Kidney (tissue), 14 donors: Measurements from ENCODE around the gene CAPN7. TPM values are rescaled to one million over a fixed set of nuclear protein-coding genes. Genes with fewer than 3 reads are reported as not detected.

Experiments
- DNase-seq, 5 donors: peaks; one replicate each; pipeline ENCODE4 v3.0.0-alpha.2; 2013 to 2020
- FAIRE-seq: peaks from 2 replicates; lab custom pipeline; 2012; peaks lifted over from hg19 to GRCh38; lab: Jason Lieb, UNC
- H3K27ac ChIP-seq, 2 donors: one replicate each; pipeline ENCODE4 v1.7.0; 2013; ENCODE audit warnings: low read depth in 2 of 2, low read length in 2 of 2, inconsistent platforms in 1 of 2
- H3K27me3 ChIP-seq: one replicate; pipeline ENCODE4 v1.7.1; 2013; ENCODE audit warnings: low read length, inconsistent platforms; ENCODE audit not compliant: control insufficient read depth, insufficient read depth
- H3K36me3 ChIP-seq, 3 donors: one replicate each; pipeline versions ENCODE4 v1.7.0 to v1.7.1; 2013; ENCODE audit warnings: low read length in 3 of 3, control low read depth in 1 of 3, inconsistent platforms in 1 of 3; ENCODE audit not compliant: insufficient read depth in 3 of 3, control insufficient read depth in 2 of 3
- H3K4me1 ChIP-seq, 3 donors: one replicate each; pipeline versions ENCODE4 v1.7.0 to v1.7.1; 2013; ENCODE audit warnings: low read length in 3 of 3, inconsistent platforms in 1 of 3, low read depth in 1 of 3; ENCODE audit not compliant: control insufficient read depth in 2 of 3, insufficient read depth in 2 of 3
- H3K4me3 ChIP-seq, 3 donors: one replicate each; pipeline versions ENCODE4 v1.7.0 to v1.8.1; 2013; ENCODE audit warnings: low read length in 3 of 3, control low read depth in 1 of 3, inconsistent platforms in 1 of 3
- H3K9ac ChIP-seq, 3 donors: one replicate each; pipeline versions ENCODE4 v1.7.0 to v1.7.1; 2013; ENCODE audit warnings: low read length in 3 of 3, control low read depth in 1 of 3, inconsistent platforms in 1 of 3
- H3K9me3 ChIP-seq, 3 donors: one replicate each; pipeline versions ENCODE4 v1.7.0 to v1.7.1; 2013; ENCODE audit warnings: low read length in 3 of 3, control low read depth in 1 of 3, inconsistent platforms in 1 of 3; ENCODE audit not compliant: control insufficient read depth in 2 of 3, insufficient read depth in 1 of 3
- intact Hi-C: fragments of 100-400 bp; cut with DNase I; formaldehyde crosslinking; loops from one replicate; pipeline ENCODE4 v1.11.1; 2022
- polyA plus RNA-seq: library from polyadenylated mRNA; stranded (reverse); fragments of 350-450 nt; fragmentation: Illumina TruSeq; extraction: RNeasy Lipid Tissue Mini Kit (QIAGEN cat#74804); gene quantifications from one replicate; pipeline ENCODE4 v1.2.3, GENCODE V29; 2014; ENCODE audit warnings: low read depth, low replicate concordance; ENCODE audit not compliant: insufficient read depth
- total RNA-seq: library from RNA; stranded (reverse); fragmentation: NEBNext Ultra II Directional; extraction: Animal tissue kit (Norgen Biotek cat#: 25700); gene quantifications from one replicate; pipeline ENCODE4 v1.2.1, GENCODE V29; 2021
- TF ChIP-seq, protein P1 (sequence below): IDR thresholded peaks from 3 replicates; pipeline ENCODE4 v1.5.1; 2012; ENCODE audit warnings: mild to moderate bottlenecking, moderate library complexity, borderline replicate concordance; ENCODE audit not compliant: insufficient read depth; ENCODE audit errors: extremely low read depth
- donor health status: control.
- donor health status: control.
- donor health status: control.
- donor health status: control.
- donor health status: control.
- donor health status: DM: yes; HTN: yes; CAD: no.
- donor health status: Normal renal cell carcinoma (clear cell type).

CAPN7 gene
- total and polyA plus RNA-seq, 2 donors from 2014 or later = 14.9 to 40.7 TPM

GRCh38 chr3:15283702-15284101 lies 77.7 kb downstream of the CAPN7 start:
- intact Hi-C loops = no loop called here
- H3K36me3 ChIP-seq = no peaks in the 10 kb centered on the region
- TF ChIP-seq, protein P1, sequence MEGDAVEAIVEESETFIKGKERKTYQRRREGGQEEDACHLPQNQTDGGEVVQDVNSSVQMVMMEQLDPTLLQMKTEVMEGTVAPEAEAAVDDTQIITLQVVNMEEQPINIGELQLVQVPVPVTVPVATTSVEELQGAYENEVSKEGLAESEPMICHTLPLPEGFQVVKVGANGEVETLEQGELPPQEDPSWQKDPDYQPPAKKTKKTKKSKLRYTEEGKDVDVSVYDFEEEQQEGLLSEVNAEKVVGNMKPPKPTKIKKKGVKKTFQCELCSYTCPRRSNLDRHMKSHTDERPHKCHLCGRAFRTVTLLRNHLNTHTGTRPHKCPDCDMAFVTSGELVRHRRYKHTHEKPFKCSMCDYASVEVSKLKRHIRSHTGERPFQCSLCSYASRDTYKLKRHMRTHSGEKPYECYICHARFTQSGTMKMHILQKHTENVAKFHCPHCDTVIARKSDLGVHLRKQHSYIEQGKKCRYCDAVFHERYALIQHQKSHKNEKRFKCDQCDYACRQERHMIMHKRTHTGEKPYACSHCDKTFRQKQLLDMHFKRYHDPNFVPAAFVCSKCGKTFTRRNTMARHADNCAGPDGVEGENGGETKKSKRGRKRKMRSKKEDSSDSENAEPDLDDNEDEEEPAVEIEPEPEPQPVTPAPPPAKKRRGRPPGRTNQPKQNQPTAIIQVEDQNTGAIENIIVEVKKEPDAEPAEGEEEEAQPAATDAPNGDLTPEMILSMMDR = no peak
- no peak overlapping the region for H3K27ac ChIP-seq
- peaks cover 0 to 19% (median 4%) of the 10 kb centered on the region in 3 donors for H3K4me1 ChIP-seq
- no peaks in the 10 kb centered on the region for H3K27me3 ChIP-seq
- H3K9ac ChIP-seq = no peak overlapping the region
- H3K9me3 ChIP-seq = no peaks in the 10 kb centered on the region
- no peak overlapping the region for H3K4me3 ChIP-seq
- FAIRE-seq (no peak), DNase-seq (no peak)

DNA sequence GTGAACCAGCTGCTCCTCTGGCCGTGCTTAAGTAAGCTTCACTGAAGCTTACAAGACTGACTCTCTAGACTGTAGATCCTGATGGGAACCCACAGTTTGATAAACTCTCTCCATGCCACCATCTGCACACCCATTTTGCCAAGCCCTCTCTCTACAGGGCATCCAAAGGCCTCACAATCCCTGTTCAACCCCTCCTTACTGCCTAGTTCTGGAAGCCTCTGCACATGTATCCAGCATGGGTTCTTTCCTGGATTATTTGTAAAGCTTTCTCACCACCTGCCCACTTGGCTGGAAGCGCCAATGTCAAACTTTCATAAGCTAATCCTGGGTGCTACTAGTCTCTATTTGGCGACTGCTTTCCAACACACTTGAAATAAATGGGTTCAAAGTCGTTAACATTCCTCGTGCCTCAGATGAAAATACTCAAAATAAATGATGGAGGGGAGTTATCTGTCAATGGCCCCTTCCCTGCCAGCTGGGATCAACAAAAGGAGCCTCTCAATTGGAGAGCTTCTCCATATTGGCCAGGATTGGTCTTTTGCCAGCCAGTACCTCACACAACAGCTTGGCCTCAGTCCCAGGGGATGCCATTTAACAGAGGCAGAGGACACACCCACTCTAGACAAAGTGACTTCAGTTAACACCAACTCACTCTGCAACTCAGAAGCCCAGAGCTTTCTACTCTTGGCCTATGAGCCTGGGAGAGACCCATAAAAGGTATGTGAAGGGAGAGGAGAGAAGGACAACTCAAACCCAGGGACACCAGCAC lies 78.3 kb downstream of the CAPN7 start:
- H3K27ac ChIP-seq = no peak overlapping the region
- TF ChIP-seq, protein P1 = no peak
- H3K36me3 ChIP-seq = no peaks in the 10 kb centered on the region
- intact Hi-C loops = no loop called here
- DNase-seq (no peak), FAIRE-seq (no peak)
- H3K9me3 ChIP-seq = no peaks in the 10 kb centered on the region
- no peaks in the 10 kb centered on the region for H3K27me3 ChIP-seq
- no peak overlapping the region for H3K4me3 ChIP-seq
- H3K4me1 ChIP-seq = peaks cover 0 to 19% (median 4%) of the 10 kb centered on the region in 3 donors
- no peak overlapping the region for H3K9ac ChIP-seq

GRCh38 chr3:15286022-15286421 lies 80.0 kb downstream of the CAPN7 start:
- Histone ChIP-seq H3K4me1 (peaks cover 0 to 10% (median 4%) of the 10 kb centered on the region in 3 donors), H3K9ac (no peak overlapping the region), H3K27ac (no peak overlapping the region), H3K36me3 (no peaks in the 10 kb centered on the region), H3K9me3 (no peaks in the 10 kb centered on the region), H3K4me3 (no peak overlapping the region), H3K27me3 (no peaks in the 10 kb centered on the region)
- no peak for FAIRE-seq
- intact Hi-C loops = no loop called here
- no peak for DNase-seq
- TF ChIP-seq, protein P1 = no peak
